PFSK-1 (cell line): ENCODE data around the gene PSMA7.
A peak's percentile ranks its signal among the peaks of the same experiment; 100 is the strongest.

Source experiments
- FOXP2 ChIP-seq: optimal IDR thresholded peaks from 2 replicates; pipeline ENCODE3; 2011; ENCODE audit warnings: borderline replicate concordance, control low read depth, inconsistent platforms; ENCODE audit not compliant: insufficient read depth; ENCODE audit errors: extremely low read length, extremely low read depth
- POLR2AphosphoS5 ChIP-seq: IDR thresholded peaks from 2 replicates; pipeline ENCODE4 v1.6.1; 2012; ENCODE audit warnings: low read depth, mild to moderate bottlenecking, control low read depth, low read length, moderate library complexity
- SIN3A ChIP-seq: IDR thresholded peaks from 2 replicates; pipeline ENCODE4 v1.6.1; 2012; ENCODE audit warnings: mild to moderate bottlenecking, low read length, moderate library complexity, borderline replicate concordance; ENCODE audit not compliant: insufficient read depth
- TAF1 ChIP-seq: IDR thresholded peaks from 2 replicates; pipeline ENCODE4 v1.6.1; 2012; ENCODE audit warnings: low read length, control low read depth, borderline replicate concordance; ENCODE audit not compliant: insufficient read depth
- TF ChIP-seq, protein P1 (sequence below), 2 experiments: IDR thresholded peaks; 2 replicates each; pipeline versions ENCODE4 v1.6.1 to v1.8.0; 2011 to 2012; ENCODE audit warnings: low read depth in 2 of 2, low read length in 2 of 2, control low read depth in 1 of 2, inconsistent platforms in 1 of 2, mild to moderate bottlenecking in 1 of 2, moderate library complexity in 1 of 2; ENCODE audit not compliant: insufficient read depth in 1 of 2

Gene PSMA7

DNA sequence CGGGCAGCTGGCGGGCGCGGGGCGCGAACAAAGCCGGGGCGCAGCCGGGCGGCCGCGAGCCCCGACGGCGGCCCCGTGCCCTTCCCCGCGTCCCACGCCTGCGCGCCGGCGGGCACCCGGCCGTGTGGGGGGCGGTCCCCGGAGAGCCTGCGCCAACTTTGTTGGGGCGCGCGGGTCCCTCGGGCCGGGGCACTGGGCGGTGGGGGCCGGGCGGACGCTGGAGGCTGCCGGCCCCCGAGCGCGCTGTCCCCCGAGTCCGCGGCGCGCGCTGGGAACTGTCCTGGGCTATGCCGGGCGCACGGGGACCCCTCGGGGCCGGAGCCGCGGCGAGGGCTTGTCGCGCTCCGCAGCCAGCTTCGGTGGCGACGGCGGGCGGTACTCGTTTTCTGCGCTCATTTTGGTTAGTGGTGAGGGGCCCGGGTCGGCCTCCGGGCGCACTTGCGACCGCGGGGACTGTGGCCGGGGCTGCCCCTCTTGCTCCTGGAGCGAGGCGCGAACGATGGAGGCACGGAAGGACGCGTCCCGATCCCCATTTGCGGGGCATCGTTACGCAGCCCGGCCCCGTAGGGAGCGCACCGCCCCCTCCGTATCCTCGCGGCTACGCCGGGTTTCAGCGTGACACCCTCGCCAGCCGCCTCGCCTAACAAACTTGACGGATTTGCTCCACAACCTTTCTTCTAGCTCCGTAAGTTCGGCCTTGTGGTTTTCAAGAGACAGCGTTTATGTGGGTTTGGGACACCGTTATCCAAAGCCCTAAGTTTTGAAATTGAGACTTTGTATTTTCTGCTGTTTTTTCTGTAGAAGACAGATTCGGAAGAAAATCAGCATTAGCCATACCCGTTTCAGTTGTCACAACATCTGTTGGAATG lies 997 bp upstream of the PSMA7 start:
- TF ChIP-seq TAF1 = 0 out of 2 replicates have a peak, but pooled peaks have one; percentile 35
- peak; percentile 46; the same call in 1 of the 2 replicates for TF ChIP-seq SIN3A
- TF ChIP-seq, protein P1, sequence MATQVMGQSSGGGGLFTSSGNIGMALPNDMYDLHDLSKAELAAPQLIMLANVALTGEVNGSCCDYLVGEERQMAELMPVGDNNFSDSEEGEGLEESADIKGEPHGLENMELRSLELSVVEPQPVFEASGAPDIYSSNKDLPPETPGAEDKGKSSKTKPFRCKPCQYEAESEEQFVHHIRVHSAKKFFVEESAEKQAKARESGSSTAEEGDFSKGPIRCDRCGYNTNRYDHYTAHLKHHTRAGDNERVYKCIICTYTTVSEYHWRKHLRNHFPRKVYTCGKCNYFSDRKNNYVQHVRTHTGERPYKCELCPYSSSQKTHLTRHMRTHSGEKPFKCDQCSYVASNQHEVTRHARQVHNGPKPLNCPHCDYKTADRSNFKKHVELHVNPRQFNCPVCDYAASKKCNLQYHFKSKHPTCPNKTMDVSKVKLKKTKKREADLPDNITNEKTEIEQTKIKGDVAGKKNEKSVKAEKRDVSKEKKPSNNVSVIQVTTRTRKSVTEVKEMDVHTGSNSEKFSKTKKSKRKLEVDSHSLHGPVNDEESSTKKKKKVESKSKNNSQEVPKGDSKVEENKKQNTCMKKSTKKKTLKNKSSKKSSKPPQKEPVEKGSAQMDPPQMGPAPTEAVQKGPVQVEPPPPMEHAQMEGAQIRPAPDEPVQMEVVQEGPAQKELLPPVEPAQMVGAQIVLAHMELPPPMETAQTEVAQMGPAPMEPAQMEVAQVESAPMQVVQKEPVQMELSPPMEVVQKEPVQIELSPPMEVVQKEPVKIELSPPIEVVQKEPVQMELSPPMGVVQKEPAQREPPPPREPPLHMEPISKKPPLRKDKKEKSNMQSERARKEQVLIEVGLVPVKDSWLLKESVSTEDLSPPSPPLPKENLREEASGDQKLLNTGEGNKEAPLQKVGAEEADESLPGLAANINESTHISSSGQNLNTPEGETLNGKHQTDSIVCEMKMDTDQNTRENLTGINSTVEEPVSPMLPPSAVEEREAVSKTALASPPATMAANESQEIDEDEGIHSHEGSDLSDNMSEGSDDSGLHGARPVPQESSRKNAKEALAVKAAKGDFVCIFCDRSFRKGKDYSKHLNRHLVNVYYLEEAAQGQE (IDR thresholded peaks at IDR 0.05; ENCODE audit: insufficient read depth in 1 of 2, low read depth in 2 of 2, low read length in 2 of 2) = no peak
- peak; percentile 23 for TF ChIP-seq FOXP2

DNA sequence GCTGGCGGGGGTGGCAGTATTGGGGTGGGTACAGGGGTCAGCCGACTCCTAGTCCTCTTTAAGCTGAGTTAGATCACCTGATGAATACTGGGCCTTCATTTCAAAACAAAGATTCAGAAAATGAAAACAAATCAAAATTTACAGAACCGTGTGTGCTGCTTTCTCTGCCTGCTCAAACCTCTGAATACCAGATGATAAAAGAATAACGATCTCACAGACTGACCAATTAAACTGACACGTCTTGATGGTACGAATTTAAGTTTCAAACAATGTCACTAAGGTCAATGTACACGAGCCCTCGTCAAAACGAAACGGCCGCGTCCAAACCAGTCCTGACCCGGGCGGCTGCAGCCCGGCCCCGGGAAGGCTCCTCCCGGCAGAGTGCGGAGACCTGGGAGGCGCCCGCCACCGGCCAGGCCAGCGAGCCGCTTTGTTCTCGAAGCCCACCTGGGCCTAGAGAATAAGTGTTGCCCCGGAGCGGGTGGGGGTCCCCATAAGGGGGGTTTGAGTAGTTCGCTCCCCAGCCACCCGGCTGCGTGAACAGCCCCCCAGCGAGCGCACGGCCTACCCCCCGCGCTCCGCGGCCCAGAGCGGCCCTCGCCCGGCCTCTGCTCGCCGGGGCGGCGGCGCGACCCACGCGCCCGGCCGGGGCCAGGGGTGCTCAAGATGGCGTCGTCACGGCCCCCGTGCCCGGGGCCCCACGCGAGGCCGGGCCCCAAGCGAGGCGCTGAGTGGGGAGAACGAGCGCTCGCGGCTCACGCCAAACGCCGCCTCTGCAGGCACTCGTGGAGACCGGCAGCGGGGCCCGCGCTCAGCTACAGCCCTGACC lies 728 bp downstream of the PSMA7 start:
- TF ChIP-seq TAF1 (no peak), SIN3A (0 out of 2 replicates have a peak, but pooled peaks have one; percentile 44)

DNA sequence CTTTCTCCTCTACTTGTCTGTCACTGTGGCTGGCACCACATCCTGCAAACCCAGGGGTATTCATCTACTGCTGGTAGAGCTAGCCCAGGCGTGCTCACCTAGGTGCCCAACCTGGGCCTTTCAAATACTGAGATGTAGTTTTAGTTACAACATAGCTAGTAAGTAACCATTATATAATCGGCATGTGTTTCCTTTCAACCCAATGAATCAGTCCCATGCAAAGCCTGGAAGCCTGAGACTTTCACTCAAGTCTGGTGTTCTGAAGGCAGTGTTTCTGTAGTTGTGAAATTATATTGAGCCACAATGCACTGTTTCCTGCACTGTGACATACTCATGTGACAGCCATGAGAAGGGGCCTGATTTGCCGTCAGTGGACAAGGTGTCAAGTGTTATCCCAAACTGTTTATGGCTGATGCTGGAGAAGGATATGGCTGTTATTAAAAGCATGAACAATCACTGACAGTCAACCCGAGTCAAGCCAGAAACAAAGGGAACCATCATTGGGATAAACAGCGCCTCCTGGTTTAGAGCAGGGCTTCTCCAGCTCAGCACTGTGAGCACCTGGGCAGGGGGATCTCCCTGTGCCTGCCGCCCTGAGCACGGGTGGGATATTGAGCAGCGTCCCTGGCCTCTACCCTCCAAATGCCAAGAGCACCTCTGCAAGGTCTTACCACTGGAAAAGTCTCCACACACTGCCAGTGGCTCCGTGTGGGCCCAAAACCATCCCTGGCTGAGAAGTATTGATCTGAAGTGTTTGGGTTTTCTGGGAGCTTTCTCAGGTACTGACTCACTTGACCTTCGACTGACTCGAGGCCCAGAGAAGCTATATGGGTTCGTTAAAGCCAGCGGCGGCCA lies 1.6 kb downstream of the PSMA7 start:
- TF ChIP-seq FOXP2 (no peak), POLR2AphosphoS5 (no peak), TAF1 (no peak), SIN3A (no peak)
- TF ChIP-seq, protein P1 (IDR thresholded peaks at IDR 0.05; ENCODE audit: insufficient read depth in 1 of 2, low read depth in 2 of 2, low read length in 2 of 2) = no peak

DNA sequence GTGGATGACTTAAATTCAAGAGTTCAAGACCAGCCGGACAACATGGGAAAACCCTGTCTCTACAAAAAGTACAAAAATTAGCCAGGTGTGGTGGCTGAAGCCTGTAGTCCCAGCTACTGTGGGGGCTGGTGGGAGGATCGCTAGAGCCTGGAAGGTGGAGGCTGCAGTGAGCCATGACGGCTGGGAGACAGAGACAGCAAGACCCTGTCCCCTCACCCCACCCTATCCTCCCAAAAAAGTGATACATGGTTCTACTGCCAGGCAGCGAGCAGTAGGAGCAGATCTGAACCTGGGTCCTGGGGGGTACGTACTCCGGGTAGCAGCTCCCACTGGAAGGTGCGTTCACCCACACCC lies 2.2 kb downstream of the PSMA7 start:
- TF ChIP-seq, protein P1 (IDR thresholded peaks at IDR 0.05; ENCODE audit: insufficient read depth in 1 of 2, low read depth in 2 of 2, low read length in 2 of 2) = no peak
- TF ChIP-seq FOXP2 = no peak
- TF ChIP-seq POLR2AphosphoS5 = no peak
- no peak for TF ChIP-seq TAF1

DNA sequence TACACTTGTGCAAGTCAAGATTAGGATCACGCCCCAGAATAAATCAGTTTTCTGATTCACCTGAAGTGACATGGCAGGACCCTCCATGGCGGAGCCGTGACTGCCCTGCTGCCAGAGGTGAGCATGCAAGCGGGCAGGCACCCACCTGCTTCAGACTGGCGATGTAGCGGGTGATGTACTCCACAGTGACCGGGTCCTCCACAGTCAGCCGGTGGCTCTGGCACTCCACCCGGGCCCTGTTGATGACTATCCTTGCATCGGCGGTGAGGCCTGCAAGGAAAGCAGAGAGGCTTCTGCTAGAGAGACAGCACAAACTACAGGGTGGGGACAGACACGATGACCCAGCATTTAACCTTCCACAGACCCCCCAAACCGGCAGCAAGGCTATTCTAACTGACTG lies 3.6 kb downstream of the PSMA7 start:
- TF ChIP-seq SIN3A (no peak), TAF1 (no peak), FOXP2 (no peak), POLR2AphosphoS5 (no peak)
- TF ChIP-seq, protein P1 (IDR thresholded peaks at IDR 0.05; ENCODE audit: insufficient read depth in 1 of 2, low read depth in 2 of 2, low read length in 2 of 2) = no peak
